Mucosa of rectum (tissue), 2 donors: Measurements from ENCODE around the gene RAB2B.
"Not testable (repeated sequence)": the region's sequence is repeated elsewhere in the genome, so short reads cannot be mapped to it uniquely, and the experiment has no call there.

ENCODE experiments used
- H3K27ac ChIP-seq, 2 donors: one replicate each; pipeline ENCODE4 v1.7.0; 2013; ENCODE audit warnings: inconsistent platforms in 2 of 2, low read depth in 2 of 2, low read length in 2 of 2
- H3K27me3 ChIP-seq, 2 donors: one replicate each; pipeline ENCODE4 v1.7.0; 2013; ENCODE audit warnings: low read length in 2 of 2; ENCODE audit not compliant: control insufficient read depth in 2 of 2, insufficient read depth in 2 of 2
- H3K36me3 ChIP-seq, 2 donors: one replicate each; pipeline ENCODE4 v1.7.0; 2013; ENCODE audit warnings: low read length in 2 of 2; ENCODE audit not compliant: control insufficient read depth in 2 of 2, insufficient read depth in 2 of 2
- H3K4me1 ChIP-seq, 2 donors: one replicate each; pipeline ENCODE4 v1.7.0; 2013; ENCODE audit warnings: low read length in 2 of 2, mild to moderate bottlenecking in 1 of 2; ENCODE audit not compliant: control insufficient read depth in 2 of 2, insufficient read depth in 2 of 2
- H3K4me3 ChIP-seq, 2 donors: one replicate each; pipeline ENCODE4 v1.7.0; 2013; ENCODE audit warnings: low read length in 2 of 2
- H3K9ac ChIP-seq, 2 donors: one replicate each; pipeline ENCODE4 v1.7.0; 2013; ENCODE audit warnings: low read length in 2 of 2, low read depth in 1 of 2, mild to moderate bottlenecking in 1 of 2
- H3K9me3 ChIP-seq, 2 donors: one replicate each; pipeline ENCODE4 v1.7.0; 2013; ENCODE audit warnings: low read length in 2 of 2; ENCODE audit not compliant: control insufficient read depth in 2 of 2
- donor health status: healthy.
- donor health status: Normal muscosa, but diverticular disease.

Gene RAB2B

GRCh38 chr14:21486640-21487087, 9.9 kb upstream of the RAB2B start:
- no peaks in the 10 kb centered on the region for H3K9me3 ChIP-seq
- H3K27ac ChIP-seq = no peak overlapping the region
- no peaks in the 10 kb centered on the region for H3K4me1 ChIP-seq
- H3K4me3 ChIP-seq = no peak overlapping the region
- H3K36me3 ChIP-seq = peaks cover 19 to 43% of the 10 kb centered on the region in 2 donors
- no peaks in the 10 kb centered on the region for H3K27me3 ChIP-seq
- no peak overlapping the region for H3K9ac ChIP-seq

- Histone ChIP-seq H3K9me3 (no peaks in the 10 kb centered on the region), H3K4me3 (peak overlapping the region; percentile 98 to 100), H3K27me3 (no peaks in the 10 kb centered on the region), H3K9ac (peak overlapping the region; percentile 76 to 82), H3K36me3 (peaks cover 0 to 16% of the 10 kb centered on the region in 2 donors), H3K4me1 (peaks cover 12 to 13% of the 10 kb centered on the region in 2 donors), H3K27ac (peak overlapping the region; percentile 88 to 90)
Observed at GRCh38 chr14:21476523-21476924, 235 bp downstream of the RAB2B start.

GRCh38 chr14:21475767-21476522, 814 bp downstream of the RAB2B start:
- Histone ChIP-seq H3K27me3 (no peaks in the 10 kb centered on the region), H3K9ac (peak overlapping the region; percentile 76 to 82), H3K9me3 (no peaks in the 10 kb centered on the region), H3K36me3 (peaks cover 0 to 11% of the 10 kb centered on the region in 2 donors), H3K27ac (peak overlapping the region; percentile 88 to 90), H3K4me3 (peak overlapping the region; percentile 98 to 100), H3K4me1 (peaks cover 12 to 13% of the 10 kb centered on the region in 2 donors)

- Histone ChIP-seq H3K9ac (no peak overlapping the region), H3K9me3 (no peaks in the 10 kb centered on the region), H3K4me1 (no peaks in the 10 kb centered on the region), H3K27me3 (no peaks in the 10 kb centered on the region), H3K4me3 (no peak overlapping the region), H3K27ac (no peak overlapping the region), H3K36me3 (peaks cover 35 to 45% of the 10 kb centered on the region in 2 donors)
Observed at GRCh38 chr14:21467616-21468015, 9.1 kb downstream of the RAB2B start.

GRCh38 chr14:21455912-21456667, 20.7 kb downstream of the RAB2B start, which contains the start of gene CHD8:
TSS of gene CHD8 (minus strand) at chr14:21456123. CDS start at chr14:21431643, 24,480 bp downstream.
- Histone ChIP-seq H3K27me3 (no peaks in the 10 kb centered on the region), H3K36me3 (peaks cover 7 to 10% of the 10 kb centered on the region in 2 donors), H3K9ac (peak within 1 kb of the TSS; percentile 85 to 88), H3K9me3 (no peaks in the 10 kb centered on the region), H3K4me1 (peaks cover 10 to 12% of the 10 kb centered on the region in 2 donors), H3K4me3 (peak within 1 kb of the TSS; percentile 73 to 89), H3K27ac (peak within 1 kb of the TSS; percentile 92 to 93)

GRCh38 chr14:21455592-21455911, 21.2 kb downstream of the RAB2B start:
- peak overlapping the region; percentile 80 to 85 for H3K9ac ChIP-seq
- peaks cover 10 to 12% of the 10 kb centered on the region in 2 donors for H3K4me1 ChIP-seq
- H3K9me3 ChIP-seq = no peaks in the 10 kb centered on the region
- no peaks in the 10 kb centered on the region for H3K27me3 ChIP-seq
- H3K4me3 ChIP-seq = peak overlapping the region; percentile 73 to 89
- H3K36me3 ChIP-seq = peaks cover 3 to 7% of the 10 kb centered on the region in 2 donors
- peak overlapping the region; percentile 86 to 92 for H3K27ac ChIP-seq

GRCh38 chr14:21454843-21455544, 21.8 kb downstream of the RAB2B start:
- peak overlapping the region in 1 of 2 donors; percentile 86 for H3K27ac ChIP-seq

GRCh38 chr14:21449899-21450216, 26.9 kb downstream of the RAB2B start:
- no peak overlapping the region for H3K9ac ChIP-seq

More at GRCh38 chr14:21454843-21455544, 21.8 kb downstream of the RAB2B start:
- H3K9me3 ChIP-seq = no peaks in the 10 kb centered on the region
- H3K4me1 ChIP-seq = peaks cover 10 to 12% of the 10 kb centered on the region in 2 donors
- H3K36me3 ChIP-seq = peaks cover 2 to 5% of the 10 kb centered on the region in 2 donors
- no peaks in the 10 kb centered on the region for H3K27me3 ChIP-seq
- H3K4me3 ChIP-seq = peak overlapping the region; percentile 73 to 89
- peak overlapping the region; percentile 80 to 85 for H3K9ac ChIP-seq

GRCh38 chr14:21442657-21443056, 34.1 kb downstream of the RAB2B start:
- H3K27ac ChIP-seq, H3K9ac ChIP-seq, H3K4me1 ChIP-seq, H3K36me3 ChIP-seq, H3K4me3 ChIP-seq, H3K27me3 ChIP-seq, H3K9me3 ChIP-seq: not testable (repeated sequence)

More at GRCh38 chr14:21449899-21450216, 26.9 kb downstream of the RAB2B start:
- no peaks in the 10 kb centered on the region for H3K9me3 ChIP-seq
- H3K36me3 ChIP-seq = no peaks in the 10 kb centered on the region
- H3K4me1 ChIP-seq = peaks cover 6 to 8% of the 10 kb centered on the region in 2 donors
- H3K4me3 ChIP-seq = no peak overlapping the region
- no peaks in the 10 kb centered on the region for H3K27me3 ChIP-seq
- H3K27ac ChIP-seq = no peak overlapping the region
